IPS-NIHi7 (cell line): ENCODE data around the gene JPH3.
"Not testable (repeated sequence)": the region's sequence is repeated elsewhere in the genome, so short reads cannot be mapped to it uniquely, and the experiment has no call there.

Experiments used
- DNase-seq: peaks from one replicate; pipeline ENCODE4 v3.0.0; 2012; ENCODE audit warnings: mixed read lengths; ENCODE audit errors: extremely low spot score

JPH3 gene

DNA sequence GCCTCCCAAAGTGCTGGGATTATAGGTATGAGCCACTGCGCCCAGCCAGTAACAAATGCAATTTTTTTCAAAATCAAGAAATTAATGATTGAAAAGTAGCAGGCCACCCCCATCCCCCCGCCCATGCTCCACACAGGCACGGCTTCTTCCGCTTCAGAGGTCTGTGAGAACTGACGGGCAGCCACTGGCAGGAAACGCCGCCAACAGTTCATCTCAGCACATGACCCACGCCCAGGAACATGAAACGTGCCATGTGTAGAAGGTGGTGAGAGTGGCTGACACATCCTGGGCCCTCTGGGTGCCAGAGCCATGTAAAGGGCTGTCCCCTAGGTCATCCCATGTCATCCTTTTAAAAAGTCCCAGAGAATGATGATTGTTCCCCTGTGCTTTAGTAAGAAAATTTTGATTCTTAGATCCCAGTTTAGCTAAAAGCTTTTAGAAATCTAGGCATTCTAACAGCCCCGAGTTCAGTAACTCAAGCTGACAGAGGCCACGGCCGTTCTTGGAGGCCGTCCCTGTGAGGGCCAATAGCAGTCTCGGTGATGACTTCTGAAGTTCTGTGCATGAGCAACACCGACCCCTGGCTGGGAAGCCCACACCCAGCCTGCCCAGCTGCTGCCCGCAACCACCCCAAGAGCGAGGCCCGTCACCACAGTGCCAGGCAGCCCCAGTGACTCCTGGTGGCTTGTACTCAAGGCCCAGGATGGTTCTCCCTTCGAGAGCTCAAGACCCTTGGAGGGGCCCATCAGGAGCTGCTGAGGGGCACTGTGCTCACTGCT lies 111.3 kb downstream of the JPH3 start:
- no peak for DNase-seq

DNA sequence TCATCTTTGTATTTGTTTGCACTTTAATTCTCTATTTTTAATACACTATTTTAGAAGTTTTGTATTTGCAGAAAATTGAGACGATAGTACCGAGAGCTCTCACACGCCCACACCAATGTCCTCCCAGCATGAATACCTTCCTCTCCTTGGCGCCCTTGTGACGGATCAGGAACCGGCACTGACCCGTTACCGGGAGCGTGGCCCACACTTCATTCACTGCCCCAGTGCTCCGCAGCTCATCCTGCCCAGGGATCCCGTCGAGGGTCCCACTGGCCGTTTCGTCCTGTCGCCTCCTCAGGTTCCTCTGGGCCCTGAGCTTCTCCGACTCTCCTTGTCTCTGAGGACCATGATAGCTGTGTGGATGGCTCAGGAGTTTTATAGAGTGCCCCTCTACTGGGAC lies 112.9 kb downstream of the JPH3 start:
- DNase-seq, result no peak

DNA sequence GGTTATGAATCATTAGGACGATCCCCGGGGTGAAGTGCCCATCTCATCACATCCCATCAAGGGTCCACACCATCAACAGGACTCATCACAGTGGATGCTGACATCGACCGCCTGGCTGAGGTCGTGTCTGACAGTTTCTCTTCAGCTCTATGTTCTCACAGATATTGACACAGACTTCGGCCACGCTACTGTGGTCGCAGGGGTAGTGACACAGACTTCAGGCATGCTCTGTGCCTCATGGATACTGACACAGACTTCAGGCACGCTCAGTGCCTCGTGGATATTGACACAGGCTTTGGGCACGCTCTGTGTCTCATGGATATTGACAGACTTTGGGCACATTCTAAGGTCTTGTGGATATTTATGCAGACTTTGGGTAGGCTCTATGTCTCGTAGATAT lies 113.3 kb downstream of the JPH3 start:
- DNase-seq, result no peak

DNA sequence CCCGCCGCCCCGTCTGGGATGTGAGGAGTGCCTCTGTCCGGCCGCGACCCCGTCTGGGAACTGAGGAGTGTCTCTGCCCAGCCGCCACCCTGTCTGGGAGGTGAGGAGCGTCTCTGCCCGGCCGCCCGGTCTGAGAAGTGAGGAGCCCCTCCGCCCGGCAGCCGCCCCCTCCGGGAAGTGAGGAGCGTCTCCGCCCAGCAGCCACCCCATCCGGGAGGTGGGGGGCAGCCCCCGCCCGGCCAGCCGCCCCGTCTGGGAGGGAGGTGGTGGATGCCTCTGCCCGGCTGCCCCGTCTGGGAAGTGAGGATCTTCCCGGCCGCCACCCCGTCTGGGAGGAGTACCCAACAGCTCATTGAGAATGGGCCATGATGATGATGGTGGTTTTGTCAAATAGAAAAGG lies 116.5 kb downstream of the JPH3 start:
- DNase-seq, result not testable (repeated sequence)

DNA sequence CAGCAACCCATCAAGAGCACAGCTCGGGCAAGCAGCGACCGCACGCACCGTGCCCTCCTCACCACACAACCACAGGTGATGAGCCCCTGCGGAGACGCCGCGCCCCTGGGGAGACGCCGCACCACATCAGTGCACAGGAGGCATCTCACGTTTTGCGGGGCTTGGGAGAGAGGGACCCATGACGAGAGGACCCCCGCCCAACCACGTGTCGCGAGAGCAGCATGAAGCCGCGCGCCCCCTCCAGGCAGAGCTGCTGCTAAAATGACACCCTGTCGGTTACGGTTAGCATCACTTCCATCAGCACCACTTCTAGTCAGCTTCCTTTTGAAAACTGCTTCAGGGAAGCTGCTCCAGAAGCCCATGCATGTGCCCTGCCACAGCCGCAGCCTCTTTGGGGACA lies 118.1 kb downstream of the JPH3 start:
- no peak for DNase-seq

DNA sequence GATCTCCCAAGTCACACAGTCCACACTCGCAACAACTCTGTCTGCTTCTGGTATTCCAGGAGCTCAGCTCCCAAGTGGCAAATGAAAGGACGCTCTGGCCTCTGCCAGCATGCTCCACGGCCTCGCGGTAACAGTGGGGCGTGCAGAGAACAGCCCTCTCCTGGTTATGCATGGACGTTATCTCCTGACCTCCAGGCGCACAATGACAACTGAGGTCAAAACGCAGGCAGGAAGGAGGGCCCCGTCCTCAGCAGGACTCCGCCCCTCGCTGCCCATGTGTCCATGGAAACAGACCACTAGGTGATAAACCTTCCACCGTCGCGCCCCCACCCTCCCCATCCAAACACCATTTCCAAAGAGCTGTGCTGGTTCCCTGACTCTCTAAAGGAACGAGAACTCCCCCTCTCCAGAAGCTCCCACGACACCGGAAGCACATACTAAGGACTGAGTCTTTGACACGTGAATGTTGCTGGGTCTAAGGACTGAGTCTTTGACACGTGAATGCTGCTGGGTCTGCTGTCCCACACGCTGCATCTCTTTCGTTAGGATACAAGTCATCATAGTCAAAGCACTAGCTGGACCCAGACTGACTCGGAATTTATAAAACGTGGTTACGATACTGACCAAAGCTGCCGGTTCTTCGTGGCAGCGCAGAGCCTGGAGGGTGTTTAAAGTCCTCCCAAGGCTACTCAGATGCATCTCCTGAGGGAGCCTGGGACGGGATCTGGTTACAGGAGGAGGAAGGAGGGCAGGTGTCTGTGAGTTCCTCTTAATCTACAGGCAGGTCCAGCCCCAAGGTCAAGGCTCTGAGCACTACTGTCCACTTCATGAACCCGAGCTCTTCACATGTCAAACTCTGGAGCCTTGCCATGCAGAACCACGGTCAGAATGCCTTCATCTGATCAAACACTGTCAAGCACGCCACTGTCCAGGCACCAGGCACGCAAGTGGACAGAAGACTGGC lies 119.6 kb downstream of the JPH3 start:
- no peak for DNase-seq

DNA sequence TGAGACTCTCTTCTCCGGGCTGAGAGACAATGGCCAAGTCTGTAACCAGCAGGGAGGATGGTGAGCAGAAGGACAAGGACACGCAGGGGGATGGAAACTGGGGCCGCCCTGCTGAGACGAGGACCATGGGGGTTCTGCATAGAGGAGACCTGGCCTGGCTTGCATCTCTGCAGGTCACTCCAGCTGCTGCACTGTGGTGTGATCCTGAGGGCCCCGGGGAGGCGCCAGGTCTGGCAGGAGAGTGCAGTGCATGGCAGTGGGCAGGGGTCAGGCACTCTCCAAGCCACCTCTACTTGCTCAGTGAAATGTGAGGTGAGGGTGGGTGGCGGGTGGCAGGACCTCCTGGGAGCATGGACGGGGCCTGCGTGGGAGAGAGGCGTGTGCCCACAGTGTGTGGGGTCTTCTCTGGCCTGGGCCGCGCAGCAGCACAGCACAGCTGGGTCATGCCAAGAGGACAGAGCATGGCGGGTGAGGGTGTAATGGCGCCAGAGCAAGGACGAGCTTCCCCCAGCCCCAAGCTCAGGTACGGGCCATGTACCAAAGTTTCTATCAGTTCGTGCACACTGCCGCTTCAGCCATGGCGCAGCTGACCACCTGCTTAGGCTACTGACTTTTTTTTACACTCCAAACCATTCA lies 120.4 kb downstream of the JPH3 start:
- no peak for DNase-seq

DNA sequence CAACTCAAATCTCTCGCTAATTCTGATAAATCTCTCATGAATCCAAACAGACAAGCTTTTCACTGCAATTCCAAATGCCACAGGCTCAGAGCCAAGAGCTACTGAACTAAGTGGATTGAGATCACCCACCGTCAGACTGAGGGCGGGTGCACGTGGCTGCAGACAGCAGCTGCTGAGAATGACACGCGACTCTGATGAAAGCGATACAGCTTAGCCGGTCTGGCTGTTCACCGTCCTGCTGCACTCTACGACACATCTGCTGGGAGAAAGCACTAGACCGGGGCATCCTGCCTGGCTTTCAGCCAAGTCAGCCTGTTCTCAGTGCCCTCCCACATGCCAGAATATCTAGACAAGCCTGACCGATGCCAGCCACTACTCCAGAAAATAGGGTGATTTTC lies 120.9 kb downstream of the JPH3 start:
- no peak for DNase-seq

DNA sequence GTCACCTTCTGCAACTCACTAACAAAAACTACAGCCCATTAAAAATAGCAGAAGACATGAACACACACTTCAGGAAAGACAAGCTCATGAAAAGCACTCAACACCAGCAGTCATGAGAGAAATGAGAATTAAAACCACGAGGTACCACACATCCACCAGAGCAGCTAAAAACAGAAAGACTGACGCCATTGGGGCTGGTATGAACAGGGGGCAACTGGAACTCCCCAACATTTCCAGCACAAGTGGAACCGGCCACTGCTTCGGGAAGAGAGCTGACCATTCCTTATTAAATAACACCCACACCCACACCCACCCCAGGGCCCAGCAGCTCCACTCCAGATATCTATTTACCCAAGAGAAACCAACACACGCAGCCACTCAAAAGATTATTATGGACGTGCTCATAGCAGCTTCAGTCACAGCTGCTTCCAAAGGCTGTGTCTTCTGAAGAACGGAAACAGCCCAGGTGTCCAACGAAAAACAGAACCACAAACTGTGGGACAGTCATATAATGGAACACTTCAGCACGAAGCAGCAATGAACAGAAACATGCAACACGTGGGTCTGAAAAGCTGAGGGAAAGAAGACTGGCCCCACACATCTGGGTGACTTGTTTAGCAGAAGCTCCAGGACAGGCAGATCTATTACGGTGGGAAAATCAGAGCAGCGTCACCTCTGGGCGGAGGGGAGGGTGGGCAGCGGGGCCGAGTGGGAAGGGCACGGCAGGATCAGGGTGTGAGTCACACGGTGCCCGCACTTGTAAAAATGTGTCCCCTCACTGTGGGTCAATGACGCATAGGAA lies 122.4 kb downstream of the JPH3 start:
- DNase-seq, result no peak

DNA sequence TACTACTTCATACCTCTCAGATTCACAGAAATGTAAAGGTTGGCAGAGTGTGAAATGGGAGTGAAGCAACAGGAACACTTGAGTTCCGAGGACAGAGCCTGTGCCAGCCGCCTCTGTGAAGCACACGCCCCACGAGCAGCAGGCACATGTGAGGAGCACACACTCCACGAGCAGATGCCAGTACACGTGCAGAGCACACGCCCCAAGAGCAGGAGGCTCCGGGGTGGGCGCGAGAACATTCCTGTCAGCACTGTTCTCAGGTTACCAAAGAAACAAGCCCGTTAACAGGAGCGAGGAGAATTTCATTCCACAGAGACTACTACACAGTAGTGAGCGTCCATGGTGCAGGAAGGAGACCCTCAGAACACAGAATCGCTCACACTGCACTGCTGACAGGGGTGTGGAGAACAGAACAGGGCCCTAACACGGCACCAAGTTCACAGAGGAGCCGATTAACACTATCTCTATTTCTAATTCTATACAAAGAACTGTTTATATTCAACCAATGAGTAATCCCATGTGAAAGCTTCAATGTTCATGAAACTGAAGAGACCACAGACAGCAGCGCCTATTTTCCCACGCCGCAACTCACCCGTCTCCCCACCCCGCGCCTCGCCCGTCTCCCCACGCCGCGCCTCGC lies 123.4 kb downstream of the JPH3 start:
- no peak for DNase-seq

DNA sequence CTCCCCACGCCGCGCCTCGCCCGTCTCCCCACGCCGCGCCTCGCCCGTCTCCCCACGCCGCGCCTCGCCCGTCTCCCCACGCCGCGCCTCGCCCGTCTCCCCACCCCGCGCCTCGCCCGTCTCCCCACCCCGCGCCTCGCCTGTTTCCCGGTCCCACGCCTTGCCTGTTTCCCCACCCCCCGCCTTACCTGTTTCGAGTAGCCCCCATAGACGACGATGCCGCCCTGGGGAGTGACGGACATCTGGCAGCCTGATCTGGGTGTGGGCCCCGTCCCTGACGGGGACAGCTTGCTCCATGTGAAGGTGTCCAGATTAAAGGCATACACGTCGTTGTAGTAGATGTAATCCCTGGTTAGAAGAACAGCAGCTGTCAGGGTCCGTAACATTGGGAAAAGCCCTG lies 124.3 kb downstream of the JPH3 start:
- not testable (repeated sequence) for DNase-seq

DNA sequence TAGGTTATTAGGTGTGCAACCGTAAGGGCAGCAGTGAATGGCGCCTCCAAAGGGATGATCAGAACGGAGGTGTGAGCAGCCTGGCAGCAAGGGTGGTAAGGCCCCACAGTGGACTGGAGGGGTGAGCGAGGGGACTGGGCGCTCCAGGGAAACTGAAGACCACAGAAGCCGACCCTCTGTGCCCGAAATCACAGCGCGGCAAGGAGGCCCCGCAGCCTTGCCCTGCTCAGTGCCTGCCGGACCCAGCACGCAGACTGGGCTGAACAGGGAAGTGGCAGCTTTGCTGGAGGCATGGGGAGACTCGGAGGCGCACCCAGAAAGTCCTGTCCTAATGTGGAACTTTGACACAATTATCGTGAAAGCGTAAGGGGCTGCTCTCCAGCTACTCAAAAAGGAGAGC lies 125.0 kb downstream of the JPH3 start:
- no peak for DNase-seq

DNA sequence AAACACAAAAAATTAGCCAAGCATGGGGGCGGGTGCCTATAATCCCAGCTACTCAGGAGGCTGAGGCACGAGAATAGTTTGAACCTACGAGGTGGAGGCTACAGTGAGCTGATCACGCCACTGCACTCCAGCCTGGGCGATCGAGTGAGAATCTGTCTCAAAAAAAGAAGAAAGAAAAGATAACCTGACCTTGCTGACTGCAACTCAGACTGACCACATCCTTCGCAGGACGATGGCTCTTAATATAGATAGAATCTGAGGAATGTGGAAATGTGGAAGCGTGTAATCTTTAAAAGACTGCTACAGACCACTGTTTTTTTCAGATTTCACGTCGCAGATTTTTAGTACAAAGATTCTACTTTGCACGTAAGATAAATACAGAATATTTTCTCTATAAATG lies 125.7 kb downstream of the JPH3 start:
- DNase-seq, result no peak

DNA sequence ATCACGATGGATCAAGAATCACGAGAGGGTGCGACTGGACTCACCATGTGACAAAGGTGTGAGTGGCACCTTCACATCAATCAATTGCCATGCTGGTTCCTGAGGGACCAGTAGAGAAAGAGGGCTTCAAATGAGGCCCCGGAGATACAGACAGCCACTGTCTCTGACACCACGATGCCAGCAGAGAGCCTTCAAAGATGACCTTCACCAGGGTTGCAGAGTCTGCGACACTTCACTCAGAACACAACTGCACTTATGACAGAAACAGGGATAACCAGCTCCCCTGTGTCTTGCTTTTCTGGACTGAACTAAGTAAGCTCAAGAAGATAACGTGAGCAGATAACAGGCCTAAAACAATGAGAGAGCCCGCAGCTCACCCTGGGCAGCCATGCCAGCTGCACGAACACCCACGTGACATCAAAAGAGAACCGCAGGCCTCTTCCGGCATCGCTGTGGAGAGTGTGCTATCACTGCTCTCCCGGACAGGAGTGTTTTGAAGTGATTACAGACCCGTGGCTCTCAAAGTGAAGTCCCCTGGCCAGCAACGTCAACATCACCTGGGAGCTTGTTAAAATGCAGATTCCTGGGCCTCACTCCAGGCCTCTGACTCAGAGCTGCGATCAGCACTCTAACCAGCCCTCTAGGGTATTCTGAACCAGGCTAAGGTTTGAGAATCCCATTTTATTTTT lies 127.1 kb downstream of the JPH3 start:
- DNase-seq, result no peak

DNA sequence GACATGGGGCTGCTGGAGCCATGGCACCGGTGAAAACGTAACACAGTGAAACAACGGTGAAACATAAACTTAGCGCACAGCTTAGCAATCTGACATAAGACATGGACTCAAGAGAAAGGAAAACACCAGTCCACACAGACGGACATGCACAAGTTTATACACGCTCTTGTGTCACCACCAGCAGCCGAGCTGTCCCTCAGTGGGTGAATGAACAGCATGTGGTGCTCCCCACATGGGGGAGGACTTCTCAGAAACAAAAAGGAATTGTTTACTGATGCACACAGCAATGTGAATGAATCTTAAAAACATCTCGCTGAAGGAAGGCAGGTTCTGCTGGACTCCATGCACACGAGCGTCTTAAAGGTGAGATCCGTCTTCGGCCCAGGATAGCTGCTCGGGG lies 129.3 kb downstream of the JPH3 start:
- DNase-seq, result no peak

DNA sequence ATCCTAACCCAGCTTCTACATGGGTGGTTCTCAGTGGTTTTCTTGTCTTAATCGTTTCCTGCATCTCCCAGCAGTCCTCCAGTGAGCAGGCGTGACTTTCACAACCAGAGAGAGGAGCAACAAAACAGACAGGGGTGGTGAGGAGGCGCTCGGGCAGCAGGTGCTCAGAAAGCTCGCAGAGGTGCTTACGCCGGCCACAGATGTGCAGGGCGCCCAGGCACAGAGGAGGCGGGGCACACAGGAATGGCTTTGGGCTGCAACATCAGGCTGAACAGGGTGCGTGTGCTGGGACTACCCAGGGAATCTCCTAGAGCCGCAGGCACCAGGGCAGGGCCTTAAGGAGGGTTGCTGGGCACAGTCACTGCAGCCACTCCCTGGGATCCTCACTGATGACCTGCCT lies 130.9 kb downstream of the JPH3 start:
- no peak for DNase-seq

DNA sequence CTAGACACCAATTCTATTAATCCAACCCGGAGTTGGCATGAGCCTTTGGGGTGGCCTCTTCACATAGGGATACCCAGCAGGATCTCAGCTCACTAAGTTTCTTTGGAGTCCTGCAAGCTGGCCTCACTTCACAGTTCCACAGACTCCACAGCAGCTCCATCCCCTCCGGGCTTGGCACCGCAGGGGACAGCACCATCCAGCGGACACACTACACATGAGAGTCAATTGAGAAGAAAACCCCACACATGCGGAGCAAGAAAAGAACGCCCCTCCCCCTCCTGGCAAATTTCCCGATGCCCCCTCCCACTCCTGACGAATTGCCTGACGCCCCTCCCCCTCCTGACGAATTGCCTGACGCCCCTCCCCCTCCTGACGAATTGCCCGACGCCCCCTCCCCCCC lies 132.3 kb downstream of the JPH3 start:
- DNase-seq, result no peak

DNA sequence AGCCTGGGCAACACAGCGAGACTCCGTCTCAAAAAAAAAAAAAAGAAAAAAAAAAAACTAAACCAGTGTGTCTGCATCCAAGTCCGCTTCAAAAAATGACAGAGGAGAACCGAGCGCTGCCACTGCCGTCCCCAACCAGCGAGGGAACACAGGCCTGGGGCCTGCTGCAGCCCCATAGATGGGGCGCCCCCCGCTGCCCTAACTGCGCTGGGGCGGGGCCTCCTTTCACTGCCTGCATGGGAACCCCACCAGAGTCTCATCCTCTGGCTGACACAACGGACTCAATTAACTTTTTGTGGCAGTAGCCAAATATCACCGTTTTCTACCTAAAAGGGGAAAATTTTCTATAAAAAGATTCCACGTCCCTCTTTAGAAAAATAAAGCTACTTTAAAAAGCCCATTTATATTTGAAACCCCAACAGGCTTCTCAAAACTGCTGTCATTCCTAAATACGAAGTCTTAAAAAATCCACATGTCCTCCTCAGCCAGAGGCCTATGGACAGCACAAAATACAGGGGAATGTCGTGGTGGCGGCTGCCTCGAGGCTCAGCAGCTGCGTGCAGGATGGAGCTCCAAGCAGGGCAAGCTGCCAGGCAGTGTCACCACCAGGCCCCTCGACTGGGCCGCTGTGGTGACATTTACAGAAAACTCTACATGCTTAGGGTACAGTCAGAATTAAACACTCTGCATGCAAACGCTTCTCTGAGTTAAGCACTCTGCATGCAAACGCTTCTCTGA lies 133.1 kb downstream of the JPH3 start:
- no peak for DNase-seq

DNA sequence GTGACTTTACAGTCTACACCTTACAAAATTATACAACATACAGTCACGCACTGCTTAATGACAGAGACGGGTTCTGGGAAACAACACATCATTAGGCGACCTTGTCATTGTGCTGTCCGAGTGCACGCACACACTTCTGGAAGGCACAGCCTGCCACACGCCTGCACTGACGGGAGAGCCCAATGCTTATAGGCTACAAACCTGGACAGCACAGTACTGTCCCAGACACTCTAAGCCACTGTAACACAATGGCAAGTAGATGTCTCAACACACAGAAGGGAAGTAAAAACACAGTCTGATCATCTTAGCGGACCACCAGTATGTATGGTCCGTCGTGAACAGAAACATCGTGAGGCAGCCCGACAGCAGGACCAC lies 133.7 kb downstream of the JPH3 start:
- DNase-seq, result no peak

DNA sequence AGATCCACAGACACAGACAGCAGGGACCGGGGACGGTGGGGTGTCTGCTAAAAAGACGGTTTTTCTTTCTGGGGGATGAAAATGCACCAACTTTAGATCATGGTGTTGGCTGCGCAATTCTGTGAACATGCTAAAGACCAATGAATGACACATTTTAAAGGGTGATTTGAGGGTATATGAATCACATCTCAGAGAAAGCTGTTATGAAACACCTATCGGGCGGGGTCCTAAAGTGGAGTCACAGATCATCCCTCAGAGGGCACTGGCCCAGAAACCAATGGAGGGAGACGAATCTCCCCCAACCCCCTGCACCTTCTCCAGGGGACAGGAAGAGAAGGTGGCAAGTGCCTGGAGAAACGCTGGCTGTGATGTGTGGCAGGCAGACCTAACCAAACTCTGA lies 137.5 kb downstream of the JPH3 start:
- DNase-seq, result no peak
